ENCODE results near the gene SNRPB2.

Gene SNRPB2

DNA sequence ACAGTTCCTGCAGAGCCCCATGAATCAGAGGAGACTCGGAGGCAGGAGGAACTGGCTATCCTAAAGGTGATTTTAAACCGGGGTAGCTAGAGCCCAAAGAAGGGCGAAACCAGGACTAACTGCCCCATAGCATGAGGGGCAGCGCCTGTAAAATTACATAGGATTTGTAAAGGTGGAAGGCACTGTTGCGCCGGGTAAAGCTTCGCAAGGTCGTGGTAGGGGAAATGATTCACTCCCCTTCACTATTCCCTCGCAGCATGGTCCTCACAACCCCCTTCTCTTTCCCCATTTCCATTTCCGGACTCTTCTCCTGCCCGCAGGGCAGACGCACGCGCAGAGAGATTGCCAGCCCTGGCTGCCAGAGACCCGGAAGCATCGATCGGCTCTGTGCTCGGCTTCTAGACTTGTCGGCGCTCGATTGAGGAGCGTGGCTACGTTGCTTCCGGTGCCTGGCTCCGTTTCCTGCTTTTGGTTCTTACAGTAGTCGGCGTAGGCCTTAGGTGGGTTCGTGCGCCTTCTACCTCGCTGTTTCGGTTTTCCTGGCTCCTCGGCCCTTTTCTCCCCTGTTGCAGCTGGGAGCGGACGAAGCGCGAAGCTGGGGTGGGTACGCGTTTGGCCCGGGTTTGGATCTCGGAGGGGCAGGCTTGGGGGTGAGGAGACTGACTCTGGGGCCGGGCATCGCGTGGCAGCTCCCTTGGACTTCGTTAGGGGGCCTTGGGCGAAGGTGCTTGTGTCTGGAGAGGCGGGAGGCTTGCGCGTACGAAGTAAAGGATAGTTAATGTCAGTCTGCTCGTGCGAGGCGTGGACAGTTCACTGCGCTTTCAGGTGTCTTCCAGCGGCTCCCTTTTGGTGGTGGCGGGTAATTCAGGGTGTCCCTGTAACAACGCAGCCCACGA lies at the start of gene SNRPB2:
TSS of gene SNRPB2 (plus strand) at position 462 of the 896 bp plus-strand sequence. CDS start 1,677 bp downstream, outside the sequence.
- DNase-seq = peak; percentile 87

DNA sequence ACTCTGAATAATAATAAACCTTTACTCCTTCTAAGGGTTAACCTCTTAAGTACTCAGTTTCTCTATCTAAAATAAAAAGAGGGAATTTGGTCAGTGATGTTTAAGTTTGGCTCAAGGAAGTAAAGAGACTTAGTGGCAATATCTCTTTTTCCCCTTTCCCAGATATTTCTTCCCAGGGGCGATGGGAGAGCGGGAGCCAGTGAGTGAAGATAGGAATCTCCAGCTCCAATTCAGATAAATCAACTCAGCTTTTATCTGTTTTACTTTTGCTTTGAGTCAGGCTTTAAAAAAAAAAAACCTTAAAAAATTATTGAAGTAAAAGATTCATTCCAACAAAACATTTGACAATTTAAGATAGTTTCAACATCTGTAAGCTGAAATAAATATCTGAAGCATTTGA lies 45.4 kb upstream of the SNRPB2 start:
- no peak for DNase-seq

DNA sequence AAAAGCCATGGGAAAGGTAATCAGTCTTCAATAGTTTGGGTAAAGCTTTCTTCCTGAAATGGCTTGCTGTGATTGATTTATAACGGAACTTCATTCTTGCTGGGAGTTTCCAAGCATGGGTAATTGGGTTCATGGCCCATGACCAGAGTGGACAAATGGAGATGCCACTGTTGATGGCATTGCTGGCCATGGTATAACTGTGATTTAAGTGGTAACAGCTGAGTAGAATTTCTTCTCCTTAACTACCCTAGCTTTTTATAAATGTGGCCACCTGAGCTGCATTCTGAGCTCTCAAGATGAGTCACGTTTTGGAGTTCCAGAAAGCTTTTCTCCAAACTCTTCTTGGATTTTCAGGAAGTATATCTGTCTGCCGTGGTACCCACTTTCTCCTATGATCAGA lies 39.9 kb upstream of the SNRPB2 start:
- no peak for DNase-seq

DNA sequence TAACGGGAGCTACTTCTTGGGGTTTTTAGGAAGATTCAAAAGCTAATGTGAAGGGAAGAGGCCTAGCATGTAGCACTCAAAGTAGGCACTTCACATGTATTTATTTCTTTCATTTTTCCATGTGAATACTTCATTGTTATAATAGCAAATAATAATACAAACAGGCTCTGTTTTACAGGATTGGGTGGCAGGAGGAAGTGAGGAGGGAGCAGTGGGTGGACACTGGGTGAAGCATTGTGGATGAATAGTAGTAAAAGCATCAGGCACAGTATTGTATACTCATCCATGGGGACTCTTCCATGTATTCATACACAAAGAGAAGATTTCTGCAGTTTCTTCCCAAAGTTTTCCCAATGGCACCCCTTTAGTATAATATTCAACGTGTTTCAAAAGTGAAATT lies 38.4 kb upstream of the SNRPB2 start:
- DNase-seq = no peak

DNA sequence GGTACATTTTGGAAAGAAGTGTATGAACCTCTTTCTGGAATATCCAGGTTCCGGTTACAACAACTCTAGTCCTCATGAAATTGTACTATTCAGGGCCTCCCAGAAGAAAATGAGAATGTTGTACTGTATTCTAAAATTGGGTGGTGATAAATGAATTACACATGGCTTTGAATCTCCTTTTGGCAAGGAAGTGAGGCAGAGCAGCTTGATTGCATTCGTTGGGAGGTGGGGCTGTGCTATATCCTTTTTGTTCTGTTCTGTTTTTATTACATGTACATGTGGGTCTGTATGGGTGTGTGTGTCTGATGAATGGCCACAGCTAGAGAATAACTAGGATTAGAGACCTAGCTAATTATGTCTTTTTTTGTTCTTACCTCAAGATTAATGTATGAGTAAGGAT lies 37.8 kb upstream of the SNRPB2 start:
- DNase-seq = no peak

DNA sequence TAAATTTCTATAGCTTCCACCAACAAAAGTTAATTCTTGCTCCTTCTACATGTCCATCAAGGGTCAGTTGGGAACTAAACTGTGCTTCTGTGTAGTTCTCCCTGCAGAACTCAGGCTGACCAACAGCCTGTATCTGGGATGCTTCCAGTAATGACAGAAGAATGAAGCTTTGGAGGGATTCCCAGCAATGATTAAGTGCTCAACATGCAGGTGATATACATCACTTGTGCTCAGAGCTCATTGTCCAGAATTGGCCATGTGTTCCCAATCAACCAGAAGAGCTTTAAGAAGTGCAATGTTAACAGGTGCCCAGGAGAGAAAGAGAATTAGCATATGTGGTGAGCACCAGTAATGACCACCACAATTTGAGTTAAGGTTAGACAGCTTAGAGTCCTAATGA lies 37.4 kb upstream of the SNRPB2 start:
- DNase-seq = no peak

DNA sequence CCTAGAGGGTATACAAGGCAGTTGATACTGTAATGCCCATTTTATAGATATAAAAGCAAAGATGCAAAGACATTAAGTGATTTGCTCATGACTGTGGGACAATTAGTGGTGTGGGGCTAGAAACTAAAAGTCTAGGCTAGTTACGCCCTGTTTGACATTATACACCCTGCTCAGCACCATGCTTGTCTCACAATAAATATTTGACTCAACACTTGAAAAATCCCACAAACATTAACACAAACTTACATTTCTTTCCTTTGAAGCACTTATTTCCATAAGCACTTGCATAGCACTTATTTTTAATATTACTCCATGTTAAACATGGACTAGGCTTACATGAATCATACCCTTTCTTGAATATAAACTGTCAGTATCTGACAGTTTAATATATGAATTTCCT lies 36.5 kb upstream of the SNRPB2 start:
- no peak for DNase-seq

DNA sequence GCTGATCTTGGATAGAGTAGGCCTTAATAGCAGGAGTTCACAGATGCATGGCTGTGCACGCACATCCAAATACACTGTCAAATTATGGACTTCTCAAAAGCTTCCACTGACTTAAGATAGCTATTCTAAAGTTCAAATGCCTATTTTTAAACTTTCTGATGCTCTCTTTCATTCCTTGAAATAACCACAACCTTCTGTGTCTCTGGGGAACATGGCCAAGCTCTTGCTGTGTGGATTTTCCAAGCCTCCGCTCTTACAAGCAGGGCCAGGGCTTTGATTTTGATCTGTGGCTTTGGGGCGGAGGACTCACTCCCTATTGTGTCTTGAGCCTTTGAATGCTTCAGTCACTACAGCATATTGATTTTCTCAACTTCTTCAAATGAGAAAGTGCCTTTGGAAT lies 35.7 kb upstream of the SNRPB2 start:
- no peak for DNase-seq

DNA sequence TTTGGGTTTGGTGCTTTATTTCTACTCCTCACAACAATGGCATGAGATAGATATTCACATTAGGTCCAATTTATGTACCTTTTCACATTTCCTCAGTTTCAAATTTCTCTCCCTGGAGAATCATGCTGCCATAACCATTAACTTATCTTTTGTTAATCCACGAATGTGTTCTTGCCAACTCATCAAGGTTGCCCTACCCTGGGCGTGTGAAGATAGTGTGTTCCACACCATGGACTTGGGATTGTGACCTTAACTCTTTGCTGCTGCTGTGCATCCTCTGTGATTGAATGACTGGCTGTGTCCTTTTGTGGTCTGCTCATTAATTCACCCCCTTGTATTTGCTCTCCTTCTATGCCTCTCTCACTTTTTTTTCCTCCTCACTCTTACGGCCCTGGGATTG lies 34.2 kb upstream of the SNRPB2 start:
- DNase-seq = no peak

DNA sequence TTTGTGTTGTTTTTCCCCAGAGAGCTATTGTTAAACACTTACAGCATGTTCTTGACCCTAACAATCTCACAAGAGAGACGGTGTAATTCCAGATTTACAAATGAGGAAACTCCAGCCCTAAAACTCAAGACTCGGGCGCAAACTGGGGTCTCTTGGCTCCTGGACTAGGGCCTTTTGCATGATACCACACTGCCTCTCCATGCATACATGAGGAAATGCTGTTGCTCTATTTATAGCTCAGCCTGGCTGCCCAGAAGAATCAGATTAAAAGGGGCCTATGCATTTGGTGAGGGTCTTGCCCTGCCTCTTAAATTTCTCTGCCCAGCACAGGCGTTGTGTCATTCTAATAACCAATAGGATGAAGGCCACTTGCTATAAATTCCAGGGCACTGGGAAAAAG lies 30.5 kb upstream of the SNRPB2 start:
- DNase-seq = no peak

DNA sequence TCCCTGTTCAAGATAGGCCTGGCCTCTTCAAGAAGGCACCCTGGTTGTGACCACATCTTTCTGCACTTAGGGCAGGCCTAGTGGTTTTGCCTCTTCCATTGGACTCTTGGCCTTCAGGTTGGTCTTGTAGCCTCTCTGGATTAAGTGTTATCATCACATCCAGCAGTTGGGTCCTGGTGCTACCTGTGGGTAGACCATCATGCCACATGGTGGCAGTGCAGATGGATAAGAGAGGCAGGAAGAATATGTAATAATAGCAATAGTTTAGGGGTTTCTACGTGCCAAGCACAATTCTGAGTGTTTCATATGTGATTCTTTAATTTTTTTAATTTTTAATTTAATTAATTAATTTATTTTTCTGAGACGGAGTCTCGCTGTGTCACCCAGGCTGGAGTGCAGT lies 28.5 kb upstream of the SNRPB2 start:
- DNase-seq = no peak

DNA sequence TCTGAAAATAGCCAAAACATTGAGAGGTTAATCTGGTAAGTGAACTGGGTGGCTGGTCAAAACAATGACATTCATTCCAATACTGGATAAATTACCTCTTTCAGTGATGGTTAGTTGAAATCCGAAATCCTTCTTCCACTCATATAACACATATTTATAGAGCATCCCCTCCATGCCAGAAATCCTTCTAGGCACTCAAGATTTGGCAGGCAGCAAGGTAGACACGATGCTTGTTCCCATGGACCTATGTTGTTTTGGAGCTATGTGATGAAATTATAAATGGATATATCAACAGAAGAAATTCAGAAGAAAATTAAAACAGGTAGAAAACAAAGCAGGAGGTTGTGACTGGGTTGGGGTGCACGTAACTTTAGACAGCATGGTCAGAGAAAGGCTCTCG lies 26.3 kb upstream of the SNRPB2 start:
- DNase-seq = no peak

DNA sequence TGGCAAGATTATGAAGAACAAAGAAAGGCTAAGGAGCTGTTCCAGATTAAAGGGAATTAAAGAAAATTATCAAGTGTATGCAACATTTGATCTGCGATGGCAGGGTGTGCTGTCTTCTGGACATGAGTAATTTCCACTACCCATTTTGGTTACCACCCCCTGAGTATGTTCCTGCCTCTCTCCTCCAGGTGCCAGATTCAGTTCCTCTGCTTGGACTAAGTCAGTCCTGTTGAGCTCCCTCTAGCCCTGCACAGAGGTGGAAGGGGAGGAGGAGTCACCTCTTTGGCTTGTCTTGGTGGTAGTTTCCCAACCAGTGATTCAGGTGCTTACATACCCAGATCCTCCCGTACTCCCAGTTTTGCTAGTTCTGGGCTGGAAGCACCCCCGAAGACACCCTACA lies 22.2 kb upstream of the SNRPB2 start:
- no peak for DNase-seq

DNA sequence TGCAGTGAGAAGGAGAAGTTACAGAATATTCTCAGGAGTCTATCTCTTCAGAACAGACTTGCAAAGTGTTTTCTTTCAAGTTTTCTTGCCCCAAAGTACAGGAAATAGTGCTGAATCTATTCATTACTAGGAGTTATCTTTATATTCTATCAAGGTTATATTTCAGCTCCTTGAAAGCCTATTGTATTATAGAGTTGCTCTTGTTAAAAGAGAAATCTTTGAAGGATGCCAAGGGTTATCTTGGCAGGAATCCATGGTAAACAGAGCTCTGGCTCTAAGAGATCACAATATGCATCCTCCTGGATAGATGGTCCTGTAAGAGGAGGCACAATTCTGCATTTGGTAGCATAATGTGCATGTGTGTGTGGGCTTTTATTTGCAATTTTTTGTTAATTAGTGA lies 21.2 kb upstream of the SNRPB2 start:
- no peak for DNase-seq

DNA sequence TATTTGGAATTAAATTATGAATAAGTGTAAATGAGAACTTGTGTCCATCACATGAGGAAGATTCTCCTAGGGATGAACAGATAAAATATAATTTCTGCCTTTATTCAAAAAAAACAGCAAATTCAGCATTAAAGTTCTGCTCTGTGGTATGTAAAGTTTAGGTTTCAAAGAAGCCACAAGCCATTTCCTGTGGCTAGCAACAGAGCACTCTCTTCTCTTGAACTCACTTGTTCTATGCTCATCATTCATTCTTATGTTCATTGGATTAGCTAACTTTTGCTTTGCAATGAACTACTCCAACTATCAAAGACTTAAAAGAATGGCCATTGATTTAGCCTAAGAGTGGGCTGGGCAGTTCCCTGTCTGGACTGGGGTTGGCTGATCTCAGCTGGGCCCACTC lies 20.8 kb upstream of the SNRPB2 start:
- DNase-seq = no peak

DNA sequence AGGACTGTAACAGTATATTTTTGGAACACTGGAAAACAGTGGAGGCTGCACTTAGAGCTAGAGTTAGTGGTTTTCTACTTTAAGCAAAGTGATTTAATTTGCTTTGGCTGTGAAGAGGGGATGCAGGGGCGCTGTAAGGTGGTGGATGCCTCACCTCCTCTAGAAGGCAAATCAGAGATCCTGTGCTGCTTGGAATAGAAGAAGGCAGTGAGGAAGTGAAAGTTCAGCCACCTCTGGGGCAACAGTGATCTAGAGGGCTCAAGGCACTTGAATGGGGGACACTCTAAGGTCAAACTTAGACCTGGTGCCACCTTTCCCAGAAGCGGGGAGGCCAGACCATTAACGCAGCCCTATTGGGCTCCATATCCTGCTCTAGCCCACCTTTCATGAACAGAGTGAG lies 19.0 kb upstream of the SNRPB2 start:
- DNase-seq = no peak

DNA sequence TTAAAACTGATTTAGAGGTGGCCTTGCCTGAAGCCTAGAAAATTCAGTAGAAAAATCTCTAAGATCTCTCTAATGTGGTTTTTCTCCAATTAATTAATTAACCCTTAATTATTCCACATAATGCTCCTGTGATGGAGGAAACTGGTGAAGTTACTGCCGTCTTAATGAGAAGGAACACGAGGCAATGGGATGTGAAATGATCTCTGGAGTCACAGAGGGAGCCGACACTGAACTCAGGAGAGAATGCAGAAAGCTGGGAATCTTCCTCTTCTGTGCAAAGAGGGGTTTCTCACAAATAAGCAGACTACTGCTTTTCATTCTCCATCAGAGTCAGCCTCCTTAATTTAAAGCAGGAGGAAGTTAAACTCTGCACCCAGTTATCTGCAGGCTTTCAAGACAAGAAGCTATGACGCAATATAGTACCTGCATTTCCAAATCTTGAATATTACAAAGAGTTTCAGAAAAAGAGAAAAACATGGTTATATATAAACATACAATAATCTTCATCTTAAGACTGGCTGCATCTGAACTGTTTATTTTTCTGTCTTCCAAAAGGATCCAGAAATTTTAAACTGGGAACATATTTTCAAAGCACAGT lies 18.1 kb upstream of the SNRPB2 start:
- no peak for DNase-seq

DNA sequence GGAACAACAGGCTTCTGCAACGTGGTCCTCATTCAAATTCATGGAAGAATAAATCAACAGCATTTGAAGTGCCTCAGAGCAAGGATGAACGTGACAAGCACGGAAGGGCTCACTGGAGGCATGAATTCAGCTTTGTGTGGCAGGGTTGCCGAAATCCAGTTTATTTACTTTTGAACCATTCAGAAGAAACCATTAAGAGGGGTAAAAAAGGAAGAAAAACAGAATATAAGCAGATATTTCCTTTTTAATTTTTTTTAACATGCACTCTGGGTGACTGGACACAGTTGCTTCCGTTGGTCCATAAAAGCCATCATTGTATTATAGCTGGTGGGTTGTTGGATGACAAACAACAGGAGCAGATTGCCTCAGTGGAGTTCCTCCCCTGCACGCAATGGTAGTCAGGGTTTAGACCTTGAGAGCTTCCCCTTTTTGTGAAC lies 17.3 kb upstream of the SNRPB2 start:
- DNase-seq = no peak

DNA sequence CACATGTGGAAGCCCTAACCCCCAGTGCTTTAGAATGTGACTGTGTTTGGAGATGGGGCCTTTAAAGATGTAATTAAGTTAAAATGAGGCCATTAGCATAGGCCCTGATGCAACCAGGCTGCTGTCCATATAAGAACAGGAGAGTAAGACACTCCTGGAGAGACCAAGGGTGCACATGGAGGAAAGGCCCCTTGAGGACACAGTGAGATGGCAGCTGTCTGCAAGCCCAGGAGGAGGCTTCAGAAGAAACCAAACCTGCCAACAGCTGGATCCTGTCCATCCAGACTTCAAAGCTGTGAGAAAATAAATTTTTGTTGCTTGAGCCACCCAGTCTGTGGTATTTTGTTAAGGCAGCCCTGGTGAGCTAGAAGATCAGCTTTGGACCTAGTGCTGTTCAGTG lies 16.8 kb upstream of the SNRPB2 start:
- DNase-seq = no peak

DNA sequence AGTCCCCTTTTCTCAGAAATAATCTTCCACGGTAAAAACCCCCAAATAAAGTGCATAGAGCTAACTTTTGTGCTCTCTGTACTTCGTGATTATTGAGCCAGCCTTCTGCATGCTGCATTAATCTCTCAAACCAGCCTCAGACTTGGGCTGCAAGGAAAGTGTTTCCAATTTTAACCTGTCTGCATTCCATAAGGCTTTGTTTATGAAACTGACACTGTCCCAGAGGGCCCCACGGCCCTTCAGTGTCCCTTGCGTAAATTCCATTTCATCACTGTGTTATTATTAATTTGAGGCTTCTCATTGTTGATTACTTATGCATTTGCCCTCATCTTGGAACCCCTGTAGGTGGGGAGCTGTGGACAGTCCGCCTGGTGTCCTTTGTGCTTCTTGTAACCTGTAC lies 15.6 kb upstream of the SNRPB2 start:
- no peak for DNase-seq

DNA sequence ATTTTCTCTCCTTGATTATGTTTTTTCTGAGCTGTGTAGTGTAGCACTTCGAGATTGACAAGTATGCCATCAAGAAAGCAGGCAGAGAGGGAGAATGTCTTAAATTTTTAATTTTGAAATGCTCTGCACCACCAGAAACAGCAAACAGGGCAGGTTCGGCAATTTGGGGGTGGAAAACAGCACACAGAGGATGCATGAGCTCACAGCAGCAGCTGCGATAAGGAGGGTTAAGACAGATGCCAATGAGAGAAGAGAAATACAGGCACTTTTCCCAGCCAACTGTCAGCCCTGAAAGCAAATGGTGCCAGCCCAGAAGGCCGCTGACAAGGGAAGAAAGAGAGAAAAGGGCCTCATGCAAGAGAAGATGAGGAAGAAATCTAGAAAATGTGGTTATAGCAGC lies 15.1 kb upstream of the SNRPB2 start:
- DNase-seq = no peak

DNA sequence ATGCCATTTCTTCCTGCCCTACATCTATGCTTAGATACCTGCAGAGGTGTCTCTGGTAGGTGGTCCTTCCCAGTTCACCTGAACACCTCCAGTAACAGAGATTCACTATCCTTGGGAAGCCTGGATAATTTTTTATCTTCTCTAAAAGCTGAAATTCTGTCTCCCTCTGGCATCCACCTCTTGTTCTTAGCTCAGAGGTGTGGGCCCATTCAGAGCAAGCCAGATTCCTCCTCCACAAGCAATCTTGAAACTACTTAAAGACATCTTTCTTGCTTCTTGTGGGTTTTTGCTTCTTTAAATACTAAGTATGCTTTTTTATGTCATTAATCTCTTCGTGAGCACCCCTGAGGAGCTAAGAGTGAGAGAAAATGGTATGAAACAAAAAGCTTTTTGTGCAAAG lies 10.4 kb upstream of the SNRPB2 start:
- no peak for DNase-seq

DNA sequence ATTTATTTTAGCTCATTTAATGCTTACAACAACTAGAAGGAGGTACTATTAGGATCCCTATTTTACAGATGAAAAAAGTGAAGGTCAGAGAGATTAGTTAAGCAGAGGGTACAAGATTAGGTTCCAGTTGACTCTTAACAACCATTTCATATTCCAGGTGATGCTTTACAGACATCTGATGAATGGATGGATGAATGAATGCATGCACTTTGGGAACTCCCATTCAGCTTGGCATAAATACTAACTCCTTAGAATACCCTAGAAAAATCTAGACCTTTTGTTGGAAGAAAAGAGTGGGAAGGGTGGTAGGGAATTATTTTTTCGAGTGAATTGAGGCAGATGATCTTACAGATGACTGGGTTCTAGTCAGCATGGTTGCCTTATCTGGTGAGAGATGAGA lies 746 bp upstream of the SNRPB2 start:
- no peak for DNase-seq

DNA sequence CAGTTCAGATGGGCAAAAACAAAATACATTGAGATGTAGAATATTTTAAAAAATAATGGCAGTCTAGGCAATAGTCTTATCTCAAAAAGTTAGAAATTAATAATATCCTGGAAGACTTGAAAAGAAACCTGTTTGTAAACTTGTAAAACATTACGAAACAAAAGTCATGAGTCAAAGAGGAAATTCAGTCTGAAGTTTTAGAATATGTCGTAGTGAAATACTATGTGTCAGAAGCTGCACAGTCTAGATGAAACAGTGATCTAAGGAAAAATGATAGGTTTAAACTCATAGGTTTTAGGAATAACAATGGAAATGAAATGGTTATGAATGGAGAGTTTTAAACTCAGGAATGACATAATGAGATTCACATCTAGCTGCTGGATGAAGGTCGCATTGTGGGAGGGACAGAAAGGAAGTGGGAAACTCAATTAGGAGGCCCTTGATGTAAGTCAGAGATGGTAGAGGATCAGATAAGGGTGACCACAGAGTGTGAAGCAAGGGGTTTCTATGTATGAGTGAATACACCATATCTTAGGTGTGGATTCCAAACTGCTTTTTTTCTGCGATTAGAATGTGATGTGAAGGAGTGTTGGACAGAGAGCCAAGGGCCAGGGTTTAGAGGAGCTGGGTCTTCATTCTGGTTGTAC lies 2.8 kb downstream of the SNRPB2 start:
- DNase-seq = no peak

Data from NCI-H1436 (cell line).